HG02763 (cell line): Measurements from ENCODE around the gene KDM4C.
"Not testable (repeated sequence)": the region's sequence is repeated elsewhere in the genome, so short reads cannot be mapped to it uniquely, and the experiment has no call there.

Source experiments
- ATAC-seq: cut with Tn5 transposase; IDR thresholded peaks from one replicate; pipeline ENCODE4 v1.9.1; 2021; ENCODE audit warnings: mild to moderate bottlenecking, moderate library complexity; ENCODE audit not compliant: unreplicated experiment

The KDM4C gene

GRCh38 chr9:6927838-6928237 is 170.1 kb downstream of the KDM4C start:
- ATAC-seq = no peak

- no peak for ATAC-seq
Observed at GRCh38 chr9:6928863-6929262, 171.1 kb downstream of the KDM4C start.

- no peak for ATAC-seq
Observed at GRCh38 chr9:6929441-6930215, 171.9 kb downstream of the KDM4C start.

GRCh38 chr9:6930827-6931226 is 173.1 kb downstream of the KDM4C start:
- ATAC-seq = no peak

GRCh38 chr9:6931913-6932312 is 174.1 kb downstream of the KDM4C start:
- no peak for ATAC-seq

GRCh38 chr9:6936103-6936502 is 178.3 kb downstream of the KDM4C start:
- ATAC-seq = no peak

- no peak for ATAC-seq
Observed at GRCh38 chr9:6937209-6937608, 179.4 kb downstream of the KDM4C start.

GRCh38 chr9:6938447-6938846 is 180.7 kb downstream of the KDM4C start:
- no peak for ATAC-seq

GRCh38 chr9:6938873-6939272 is 181.1 kb downstream of the KDM4C start:
- ATAC-seq = no peak

GRCh38 chr9:6941501-6941900 is 183.7 kb downstream of the KDM4C start:
- ATAC-seq = no peak

GRCh38 chr9:6942406-6942805 is 184.6 kb downstream of the KDM4C start:
- ATAC-seq = no peak

GRCh38 chr9:6943293-6943692 is 185.5 kb downstream of the KDM4C start:
- no peak for ATAC-seq

- no peak for ATAC-seq
Observed at GRCh38 chr9:6944093-6944551, 186.3 kb downstream of the KDM4C start.

- ATAC-seq = no peak
Observed at GRCh38 chr9:6944896-6945295, 187.1 kb downstream of the KDM4C start.

GRCh38 chr9:6945816-6946215 is 188.0 kb downstream of the KDM4C start:
- no peak for ATAC-seq

- no peak for ATAC-seq
Observed at GRCh38 chr9:6946583-6947166, 188.9 kb downstream of the KDM4C start.

GRCh38 chr9:6948921-6949320 is 191.1 kb downstream of the KDM4C start:
- ATAC-seq = not testable (repeated sequence)

- ATAC-seq = no peak
Observed at GRCh38 chr9:6955251-6955921, 197.6 kb downstream of the KDM4C start.

- no peak for ATAC-seq
Observed at GRCh38 chr9:6956879-6957278, 199.1 kb downstream of the KDM4C start.

GRCh38 chr9:6959270-6960000 is 201.7 kb downstream of the KDM4C start:
- ATAC-seq = no peak

- peak; percentile 67 for ATAC-seq
Observed at GRCh38 chr9:6960777-6961176, 203.0 kb downstream of the KDM4C start.
